GM19025 (cell line): Measurements from ENCODE around the gene NCS1.

Source experiments
- ATAC-seq: cut with Tn5 transposase; IDR thresholded peaks from one replicate; pipeline ENCODE4 v1.9.1; 2021; ENCODE audit warnings: mild to moderate bottlenecking, low read depth, moderate library complexity; ENCODE audit not compliant: unreplicated experiment

NCS1 gene

DNA sequence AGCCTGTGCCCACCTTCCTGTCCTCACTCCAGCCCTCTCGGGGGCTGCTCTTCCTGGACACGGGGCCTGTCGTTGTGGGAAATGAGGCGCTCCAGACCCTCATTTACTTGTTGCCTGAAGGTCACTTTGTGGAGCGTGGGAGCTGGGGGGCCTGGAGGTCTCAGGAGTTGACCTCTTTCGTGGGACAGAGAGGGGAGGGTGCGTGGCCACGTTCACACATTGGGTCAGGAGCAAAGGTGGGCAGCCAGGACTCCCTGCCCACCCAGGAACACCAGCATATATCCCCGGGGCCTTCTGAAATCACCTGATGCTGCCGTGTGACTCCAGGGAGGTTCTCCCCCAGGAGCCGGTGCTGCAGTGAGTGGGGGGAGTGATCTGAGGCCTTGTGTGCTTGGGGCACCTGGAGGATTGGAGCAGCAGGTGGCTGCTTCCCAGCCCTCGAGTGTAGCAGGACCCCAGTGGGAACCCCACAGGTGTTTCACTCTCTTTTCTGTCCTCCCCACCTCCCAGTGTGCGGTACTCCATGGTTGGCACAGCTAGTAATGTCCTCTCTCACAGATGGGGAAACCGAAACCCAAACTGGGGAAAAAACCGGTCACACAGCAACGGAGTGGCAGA lies 20.3 kb downstream of the NCS1 start:
- no peak for ATAC-seq

GRCh38 chr9:130193103-130193502 lies 20.9 kb downstream of the NCS1 start:
- ATAC-seq = no peak

DNA sequence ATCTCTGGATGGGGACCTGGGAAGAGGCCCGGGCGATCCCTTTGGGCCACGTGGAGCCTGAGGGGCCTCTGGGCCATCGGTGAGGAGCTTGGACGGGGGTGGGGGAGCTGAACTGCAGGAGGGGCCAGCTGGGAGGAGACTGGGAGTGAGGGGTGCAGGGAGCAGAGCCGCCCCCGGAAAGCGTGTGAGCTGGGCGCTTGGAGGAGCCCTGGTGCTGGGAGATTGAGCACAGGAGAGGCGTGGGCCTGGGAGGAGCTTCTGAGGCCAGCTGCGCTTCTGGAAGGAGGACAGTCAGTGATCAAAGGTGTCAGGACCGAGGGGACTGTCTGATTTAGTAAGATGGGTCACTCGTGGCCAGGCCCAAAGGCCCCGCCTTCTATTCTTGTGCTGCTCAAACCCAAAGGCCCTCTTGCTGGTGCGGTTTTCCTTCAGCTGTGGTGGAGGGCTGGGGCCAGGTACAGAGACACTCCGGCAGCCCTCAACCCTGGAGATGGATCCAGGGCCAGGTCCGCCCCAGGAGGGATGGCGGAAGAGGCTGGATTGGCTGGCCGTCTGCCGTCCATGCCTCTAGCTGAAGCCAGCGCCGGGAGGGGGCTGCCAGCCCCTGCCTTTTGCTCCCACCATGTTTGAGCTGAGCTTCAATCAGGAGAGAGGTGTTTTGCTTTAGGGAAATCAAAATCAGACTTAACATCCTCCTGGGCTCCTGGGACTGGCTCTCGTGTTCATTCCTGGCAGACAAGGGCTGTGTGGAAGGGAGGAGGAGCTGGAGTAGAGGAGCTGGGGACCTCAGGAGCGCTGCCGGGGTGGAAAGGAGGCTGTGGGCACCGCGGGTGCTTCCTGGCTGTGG lies 21.6 kb downstream of the NCS1 start:
- no peak for ATAC-seq

GRCh38 chr9:130194378-130194932 lies 22.3 kb downstream of the NCS1 start:
- no peak for ATAC-seq

- ATAC-seq = no peak
Measured at GRCh38 chr9:130195638-130196037, 23.4 kb downstream of the NCS1 start.

DNA sequence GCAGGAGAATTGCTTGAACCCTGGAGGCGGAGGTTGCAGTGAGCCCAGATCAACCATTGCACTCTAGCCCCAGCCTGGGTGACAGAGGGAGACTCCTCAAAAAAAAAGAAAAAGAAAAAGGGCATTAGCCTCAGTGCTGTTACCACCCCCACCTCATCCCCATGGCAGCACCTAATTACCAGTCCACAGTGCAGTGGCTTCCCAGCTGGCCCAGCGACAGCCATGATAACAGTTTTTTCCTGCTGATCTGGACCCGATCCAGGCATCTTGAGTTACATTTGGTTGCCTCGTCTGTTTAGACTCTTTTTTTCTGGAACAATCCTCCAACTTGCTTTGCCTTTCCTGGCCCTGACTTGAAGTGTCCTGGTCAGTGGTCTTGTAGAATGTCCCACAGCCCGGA lies 24.4 kb downstream of the NCS1 start:
- no peak for ATAC-seq

DNA sequence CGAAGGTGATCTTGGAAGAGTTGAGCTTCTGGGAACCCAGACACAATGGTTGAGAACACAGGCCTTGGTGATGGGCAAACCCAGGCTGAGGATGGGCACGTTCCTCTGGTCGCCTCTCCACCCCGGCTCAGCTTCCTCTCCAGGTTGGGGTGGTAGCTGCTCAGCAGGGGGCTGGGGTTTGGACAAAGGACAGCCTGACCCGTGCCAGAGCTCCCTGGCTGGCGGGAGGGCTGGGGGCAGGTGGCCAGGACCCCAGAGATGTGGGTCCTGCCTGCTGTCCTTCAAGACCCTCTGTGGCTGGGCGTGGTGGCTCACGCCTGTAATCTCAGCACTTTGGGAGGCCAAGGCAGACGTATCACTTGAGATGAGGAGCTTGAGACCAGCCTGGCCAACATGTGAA lies 25.2 kb downstream of the NCS1 start:
- no peak for ATAC-seq

DNA sequence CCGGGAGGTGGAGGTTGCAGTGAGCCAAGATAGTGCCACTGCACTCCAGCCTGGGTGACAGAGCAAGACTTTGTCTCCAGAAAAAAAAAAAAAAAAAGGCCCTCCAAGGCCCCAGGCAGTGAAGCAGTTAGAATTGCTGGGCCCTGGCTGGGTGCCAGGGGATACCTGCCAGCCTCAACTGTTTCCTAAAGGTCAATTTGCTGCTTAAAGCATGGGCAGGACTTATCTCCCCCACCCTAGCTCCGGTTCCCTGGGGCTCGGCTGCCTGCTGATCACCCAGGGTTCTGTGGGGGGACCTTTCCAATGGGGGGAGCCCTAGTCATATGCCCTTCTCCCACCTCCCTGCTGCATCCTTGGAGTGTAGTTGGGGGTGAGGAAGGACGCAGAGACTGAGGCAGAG lies 25.7 kb downstream of the NCS1 start:
- ATAC-seq = no peak

- no peak for ATAC-seq
Measured at GRCh38 chr9:130198501-130199179, 26.4 kb downstream of the NCS1 start.

GRCh38 chr9:130199605-130200004 lies 27.4 kb downstream of the NCS1 start:
- ATAC-seq = no peak

- no peak for ATAC-seq
Measured at GRCh38 chr9:130200038-130200849, 28.0 kb downstream of the NCS1 start.

- ATAC-seq = no peak
Measured at GRCh38 chr9:130201399-130201873, 29.2 kb downstream of the NCS1 start.

DNA sequence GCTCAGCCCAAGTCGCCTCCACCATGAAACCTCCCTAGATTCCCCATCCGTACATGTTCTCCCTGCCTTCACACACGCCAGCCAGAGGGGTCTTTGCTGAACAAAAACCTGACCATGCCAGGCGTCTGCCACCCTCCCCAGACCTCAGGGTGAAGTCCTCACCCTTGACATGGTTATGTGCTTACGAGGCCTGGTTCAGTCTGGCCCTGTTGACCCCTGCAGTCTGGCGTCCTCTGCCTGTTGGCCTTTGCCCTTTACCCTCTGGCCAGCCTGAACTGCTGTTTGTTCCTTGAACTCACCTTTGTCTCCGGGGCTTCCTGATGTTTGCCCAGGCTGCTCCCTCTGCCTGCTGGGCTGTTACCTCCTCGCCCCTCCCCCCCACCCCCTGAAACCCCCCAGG lies 29.8 kb downstream of the NCS1 start:
- ATAC-seq = no peak

DNA sequence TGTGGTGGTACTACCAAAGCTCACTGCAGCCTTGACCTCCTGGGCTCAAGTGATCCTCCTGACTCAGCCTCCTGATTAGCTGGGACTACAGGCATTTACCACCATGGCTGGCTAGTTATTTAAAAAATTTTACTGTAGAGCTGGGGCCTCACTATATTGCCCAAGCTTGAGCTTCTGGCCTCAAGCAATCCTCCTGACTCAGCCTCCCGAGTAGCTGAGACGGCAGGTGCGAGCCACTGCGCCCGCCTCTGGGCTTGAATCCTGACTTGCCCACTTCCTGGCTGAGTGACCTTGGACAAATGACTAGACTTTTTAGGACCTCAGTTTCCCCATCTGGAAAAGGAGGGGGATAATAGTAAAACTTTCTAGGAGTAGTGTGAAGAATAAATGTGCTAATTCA lies 32.1 kb downstream of the NCS1 start:
- ATAC-seq = no peak

DNA sequence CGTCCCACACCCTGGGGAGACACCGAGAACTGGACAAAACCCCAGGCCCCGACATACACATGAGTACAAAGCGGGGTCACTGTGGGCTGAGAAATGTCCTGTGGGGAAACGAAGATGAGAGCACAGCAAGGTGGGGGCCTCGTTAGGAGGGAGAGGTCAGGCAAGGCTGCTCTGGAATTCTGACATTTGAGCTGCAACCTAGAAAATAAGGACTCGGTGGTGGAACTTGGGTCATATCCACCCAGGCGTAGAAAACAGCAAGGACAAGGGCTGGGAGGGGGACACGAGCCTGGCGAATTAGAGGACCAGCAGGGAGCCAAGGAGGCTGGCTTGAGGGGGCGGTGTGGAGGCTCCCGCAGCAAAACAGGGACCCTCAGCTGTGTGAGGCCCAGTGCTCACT lies 32.8 kb downstream of the NCS1 start:
- ATAC-seq = no peak

DNA sequence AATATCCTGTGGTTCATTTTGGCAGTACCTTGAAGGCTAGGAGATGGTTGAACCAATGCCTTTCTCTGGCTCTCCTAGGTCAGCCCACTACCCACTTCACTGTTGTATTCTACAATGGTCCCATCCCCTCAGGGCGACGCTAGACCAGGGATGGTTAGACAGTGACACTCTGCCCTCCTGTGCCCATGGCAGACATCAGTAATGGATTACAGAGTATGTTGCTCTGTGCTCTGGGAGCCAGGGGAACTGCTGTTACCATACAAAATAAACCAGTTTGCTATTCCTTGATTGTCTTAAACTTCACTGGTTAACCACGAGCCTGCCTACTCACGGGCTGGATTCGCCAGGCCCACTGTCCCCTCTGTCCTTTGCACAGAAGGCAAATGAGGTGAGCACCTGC lies 33.7 kb downstream of the NCS1 start:
- ATAC-seq = no peak

GRCh38 chr9:130206579-130206978 lies 34.4 kb downstream of the NCS1 start:
- ATAC-seq = no peak

- no peak for ATAC-seq
Measured at GRCh38 chr9:130207241-130207992, 35.2 kb downstream of the NCS1 start.

GRCh38 chr9:130208600-130209347 lies 36.6 kb downstream of the NCS1 start:
- ATAC-seq = no peak
